CD4-positive, alpha-beta T cell treated with Interleukin-15 for 4 hours (primary cell): Measurements from ENCODE around the gene GLYATL1B.
"Not testable (repeated sequence)": the region's sequence is repeated elsewhere in the genome, so short reads cannot be mapped to it uniquely, and the experiment has no call there.

Experiments used
- DNase-seq: peaks from one replicate; pipeline ENCODE4 v3.0.0-alpha.2; 2020; ENCODE audit warnings: low spot score

The GLYATL1B gene, protein sequence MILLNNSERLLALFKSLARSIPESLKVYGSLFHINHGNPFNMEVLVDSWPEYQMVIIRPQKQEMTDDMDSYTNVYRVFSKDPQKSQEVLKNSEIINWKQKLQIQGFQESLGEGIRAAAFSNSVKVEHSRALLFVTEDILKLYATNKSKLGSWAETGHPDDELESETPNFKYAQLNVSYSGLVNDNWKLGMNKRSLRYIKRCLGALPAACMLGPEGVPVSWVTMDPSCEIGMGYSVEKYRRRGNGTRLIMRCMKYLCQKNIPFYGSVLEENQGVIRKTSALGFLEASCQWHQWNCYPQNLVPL

GRCh38 chr11:59086007-59086406, at the start of gene GLYATL1B:
Gene GLYATL1B, plus strand, starts transcription at chr11:59086307. Its CDS starts 0 bp downstream, at chr11:59086307.
- not testable (repeated sequence) for DNase-seq

DNA sequence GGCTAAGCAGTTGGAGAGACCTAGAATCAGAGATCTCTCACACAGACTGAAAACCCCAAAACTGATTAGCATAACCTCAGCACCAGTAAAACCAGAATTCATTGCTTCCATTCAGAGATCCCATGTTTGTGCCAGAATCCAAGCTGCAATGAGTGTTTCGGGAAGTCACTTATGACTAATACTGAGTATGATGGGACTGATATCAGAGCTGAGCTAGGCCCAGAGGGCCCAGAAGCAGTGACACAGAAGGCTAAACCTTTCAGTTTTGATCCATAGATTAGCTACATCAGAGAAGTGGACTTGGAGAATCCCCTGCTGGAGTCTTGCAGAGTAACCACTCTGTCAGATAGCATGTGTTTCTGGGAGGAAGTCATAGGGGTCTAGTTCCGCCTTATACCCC, 49.6 kb upstream of the GLYATL1B start:
- DNase-seq, result not testable (repeated sequence)

- DNase-seq, result not testable (repeated sequence)
These were observed 48.7 kb upstream of the GLYATL1B start for GRCh38 chr11:59037434-59037833.

- no peak for DNase-seq
These were observed 45.5 kb upstream of the GLYATL1B start for GRCh38 chr11:59040607-59041006.

- not testable (repeated sequence) for DNase-seq
These were observed 34.7 kb upstream of the GLYATL1B start for GRCh38 chr11:59051383-59051782.

GRCh38 chr11:59052355-59052754, 33.8 kb upstream of the GLYATL1B start:
- DNase-seq, result not testable (repeated sequence)

DNA sequence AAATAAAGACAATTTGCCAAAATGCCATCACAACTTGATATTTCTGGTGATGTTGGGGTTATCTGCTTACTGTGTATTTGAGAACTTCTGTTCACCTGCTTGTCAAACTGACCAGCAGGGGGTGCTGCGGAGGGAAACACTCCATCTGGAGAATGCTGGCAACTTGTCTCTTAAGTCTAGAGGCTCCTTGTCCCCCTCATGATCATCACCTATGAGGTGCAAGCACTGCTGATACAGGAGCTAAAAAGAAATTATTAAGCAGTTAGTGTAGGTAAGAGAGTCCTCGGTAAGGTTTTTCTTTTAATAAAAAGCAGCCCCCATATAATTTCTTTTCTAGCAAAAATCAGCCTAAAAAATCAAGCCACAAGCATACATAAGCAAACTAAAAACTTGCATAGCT, 32.7 kb upstream of the GLYATL1B start:
- peak; percentile 75 for DNase-seq

DNA sequence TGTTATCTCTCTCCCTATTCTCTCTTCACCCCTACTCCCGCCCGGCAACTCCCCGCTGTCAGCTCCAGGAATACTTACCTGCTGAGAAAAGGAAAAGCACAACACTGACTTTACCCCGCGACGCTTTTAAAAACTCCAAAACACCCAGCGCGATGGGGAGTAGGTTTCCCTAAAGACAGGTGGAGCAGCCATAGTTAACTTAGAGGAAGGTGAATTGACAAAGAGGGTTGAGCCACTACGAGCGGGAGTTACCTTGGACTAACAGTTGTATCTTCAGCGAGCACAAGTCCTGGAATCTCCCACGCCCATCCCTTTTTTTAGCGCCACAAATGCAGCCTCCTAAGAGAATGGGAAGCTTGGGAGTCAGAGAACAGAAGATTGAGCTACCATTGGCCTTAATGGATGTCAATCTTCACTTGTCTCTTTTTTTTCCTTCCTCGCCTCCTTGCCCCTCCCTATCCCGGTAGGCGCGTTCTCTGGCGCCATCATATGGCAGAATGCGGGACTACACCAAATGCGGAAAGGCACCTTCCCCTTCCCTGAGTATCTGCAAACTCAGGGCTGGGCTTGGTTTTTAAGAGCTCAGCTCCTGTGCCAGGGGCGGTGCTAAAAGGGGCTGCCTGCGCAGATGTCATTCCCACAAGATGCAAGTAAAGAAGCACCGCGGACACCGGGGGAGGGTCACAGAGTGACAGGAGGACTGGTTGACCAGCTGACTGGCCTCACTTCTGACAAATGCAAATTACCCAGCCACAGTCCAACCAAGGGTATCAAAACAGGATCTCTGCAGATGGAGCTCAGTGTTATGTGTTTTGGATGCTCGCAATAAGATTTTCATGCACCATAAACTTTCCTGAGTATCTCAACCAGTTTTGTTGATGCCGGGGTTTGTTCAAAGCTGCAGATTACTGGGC, 27.7 kb upstream of the GLYATL1B start:
- DNase-seq, result peak; percentile 83

DNA sequence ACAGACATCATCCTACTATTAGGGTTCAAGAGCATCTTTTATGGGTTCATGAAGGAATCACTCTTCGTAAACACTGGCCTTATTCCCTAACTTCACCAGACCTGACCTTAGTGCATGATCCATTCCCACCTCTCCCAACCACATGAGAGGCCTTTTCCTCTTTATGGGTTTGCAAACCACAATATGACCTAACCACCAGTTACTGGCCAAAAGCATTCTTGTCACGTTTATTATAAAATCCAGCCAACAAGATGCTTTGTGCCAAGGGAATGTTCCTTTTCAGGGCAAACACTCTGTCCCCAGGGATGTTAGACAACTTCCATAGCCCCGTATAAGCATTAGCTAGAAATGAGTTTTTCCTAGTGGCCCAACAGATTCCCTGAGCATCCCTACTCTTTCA, 26.0 kb upstream of the GLYATL1B start:
- DNase-seq, result not testable (repeated sequence)

DNA sequence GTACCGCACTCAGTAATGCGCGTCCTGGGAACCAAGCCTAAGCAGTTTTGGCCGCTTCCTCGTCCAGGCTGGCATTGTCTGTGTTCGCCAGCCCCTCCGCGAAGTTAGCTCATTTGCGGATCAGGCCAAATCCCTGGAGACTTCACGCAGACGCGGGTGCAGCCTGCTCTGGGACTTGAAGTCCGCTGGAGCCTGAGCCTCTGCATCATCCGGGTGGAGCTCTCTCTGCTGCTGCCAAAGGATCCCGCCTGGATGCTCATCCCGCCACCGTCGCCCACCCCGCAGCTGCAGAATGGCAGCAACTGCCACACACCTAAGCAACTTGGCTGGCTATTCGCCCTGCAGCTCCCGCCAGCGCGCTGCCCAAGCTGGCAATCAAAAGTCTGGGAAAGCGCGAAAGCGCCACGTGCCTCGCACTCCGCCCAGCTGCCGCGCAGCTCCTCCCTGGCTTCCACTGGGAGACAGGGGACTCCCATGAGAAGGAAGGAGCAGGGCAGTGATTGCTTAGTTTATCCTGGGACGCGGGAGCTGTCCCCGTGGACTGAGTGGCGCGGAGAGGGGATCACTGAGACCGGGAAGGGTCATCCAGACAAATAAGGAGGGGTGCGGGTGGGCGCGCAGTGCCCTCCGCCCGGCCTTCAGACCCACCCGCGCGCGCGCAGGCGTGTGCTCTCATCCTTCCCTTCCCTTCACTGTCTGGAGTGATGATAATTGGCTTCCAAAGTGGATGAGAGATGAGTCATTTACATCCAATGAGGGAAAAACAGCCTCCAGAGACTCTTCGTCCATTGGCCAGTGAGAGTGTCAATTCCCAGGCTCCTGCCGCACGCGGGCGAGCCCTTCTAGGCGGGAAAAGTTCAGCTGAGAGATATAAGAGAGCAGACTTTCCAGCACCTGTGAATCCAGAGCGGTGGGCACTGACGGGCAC, 23.2 kb upstream of the GLYATL1B start:
- no peak for DNase-seq

DNA sequence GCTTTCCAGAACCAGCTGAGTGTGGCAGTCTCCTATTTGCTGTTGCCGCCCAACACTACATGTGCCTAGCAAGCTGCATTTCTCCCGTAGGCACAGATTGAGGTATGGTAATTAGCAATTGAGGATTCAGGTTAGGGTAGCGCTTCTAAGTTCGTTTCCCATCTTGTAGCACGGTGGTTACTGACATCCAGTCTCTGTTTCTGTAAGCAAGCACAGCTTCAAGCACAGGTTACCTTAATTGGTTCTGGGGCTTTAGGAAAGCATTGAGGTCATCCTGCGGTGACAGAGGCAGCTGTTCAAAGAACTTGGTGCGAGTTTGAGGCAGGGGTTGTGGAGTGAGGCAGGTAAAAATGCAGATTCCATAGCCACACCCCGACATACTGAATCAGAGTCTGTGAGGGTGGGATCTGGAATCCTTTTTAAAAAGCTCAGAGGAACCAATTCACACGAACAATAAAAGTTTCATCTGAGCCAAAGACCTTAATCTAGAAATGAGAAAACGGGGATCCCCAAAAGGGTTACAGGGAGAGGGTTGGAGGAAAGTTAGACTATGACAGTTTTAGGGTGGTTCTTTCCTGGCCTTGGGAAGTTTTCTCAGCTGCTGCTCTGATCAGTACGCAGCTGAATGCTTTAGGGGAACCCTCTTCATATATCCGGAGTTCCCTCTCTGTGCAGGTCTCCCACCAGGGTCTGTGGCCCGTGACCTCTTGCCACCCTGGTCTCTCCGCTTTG, 21.9 kb upstream of the GLYATL1B start:
- DNase-seq, result not testable (repeated sequence)

DNA sequence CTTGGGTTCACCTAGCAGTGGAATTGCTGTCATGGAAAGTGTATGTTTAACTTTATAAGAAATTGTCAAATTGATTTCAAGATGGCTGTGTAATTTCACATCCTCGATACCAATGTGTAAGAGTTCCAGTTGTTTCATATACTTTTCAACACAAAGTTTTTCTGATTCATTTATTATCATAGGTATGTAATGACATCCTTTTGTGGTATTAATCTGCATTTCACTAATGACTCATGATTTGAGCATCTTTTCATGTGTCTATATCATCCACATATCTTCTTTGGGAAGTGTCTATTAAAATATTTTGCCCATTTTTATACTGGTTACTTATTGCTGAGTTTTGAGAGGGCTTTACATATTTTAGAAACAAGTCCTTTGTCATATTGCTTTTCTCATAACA, 17.0 kb upstream of the GLYATL1B start:
- DNase-seq, result no peak

GRCh38 chr11:59076876-59077571, 9.1 kb upstream of the GLYATL1B start:
- no peak for DNase-seq

GRCh38 chr11:59078435-59078834, 7.7 kb upstream of the GLYATL1B start:
- DNase-seq, result no peak

DNA sequence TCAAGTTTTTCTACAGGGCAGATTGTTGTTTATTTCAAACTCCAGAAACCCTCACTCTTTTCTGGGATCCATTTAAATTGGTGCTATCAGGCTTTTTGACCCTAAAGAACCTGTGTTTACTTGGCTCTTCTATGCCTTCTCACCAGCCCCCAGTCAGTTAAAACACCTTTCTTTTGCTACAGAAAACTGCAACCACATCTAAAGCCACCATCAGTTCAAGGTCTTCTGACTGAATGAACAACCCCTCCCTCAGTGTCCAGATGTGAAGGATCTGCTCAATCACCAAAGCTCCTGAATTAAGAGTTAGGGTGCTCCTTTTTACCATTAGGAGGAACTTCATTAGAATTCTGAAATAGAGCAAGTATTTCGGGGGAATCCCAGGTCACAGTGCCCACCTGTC, 7.0 kb upstream of the GLYATL1B start:
- no peak for DNase-seq

DNA sequence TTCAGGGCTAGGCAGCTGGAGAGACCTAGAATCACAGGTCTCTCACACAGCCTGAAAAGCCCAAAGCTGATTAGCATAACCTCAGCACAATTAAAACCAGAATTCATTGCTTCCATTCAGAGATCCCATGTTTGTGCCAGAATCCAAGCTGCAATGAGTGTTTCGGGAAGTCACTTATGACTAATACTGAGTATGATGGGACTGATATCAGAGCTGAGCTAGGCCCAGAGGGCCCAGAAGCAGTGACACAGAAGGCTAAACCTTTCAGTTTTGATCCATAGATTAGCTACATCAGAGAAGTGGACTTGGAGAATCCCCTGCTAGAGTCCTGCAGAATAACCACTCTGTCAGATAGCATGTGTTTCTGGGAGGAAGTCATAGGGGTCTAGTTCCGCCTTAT, 5.7 kb upstream of the GLYATL1B start:
- not testable (repeated sequence) for DNase-seq

- not testable (repeated sequence) for DNase-seq
These were observed 4.6 kb upstream of the GLYATL1B start for GRCh38 chr11:59081430-59082020.

DNA sequence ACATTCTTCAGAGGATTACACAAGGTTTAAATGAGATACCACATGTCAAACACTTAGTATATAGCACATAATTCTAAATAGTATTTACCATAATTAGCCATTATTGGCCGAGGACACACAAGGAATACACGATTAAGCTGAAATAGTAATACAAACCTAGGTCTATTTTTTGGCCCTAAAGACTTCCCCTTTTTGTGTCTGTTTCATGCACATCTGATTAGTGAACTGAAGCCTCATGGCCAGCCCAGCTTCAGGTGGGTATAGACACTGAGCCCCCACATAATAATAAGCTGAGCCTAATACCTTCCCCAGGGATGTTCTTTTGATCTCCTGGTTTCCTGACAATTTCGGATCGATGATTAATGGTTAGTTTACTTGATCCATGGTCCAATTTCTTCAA, 2.1 kb downstream of the GLYATL1B start:
- no peak for DNase-seq

- DNase-seq, result not testable (repeated sequence)
These were observed 7.5 kb downstream of the GLYATL1B start for GRCh38 chr11:59093576-59093975.

- DNase-seq, result not testable (repeated sequence)
These were observed 9.1 kb downstream of the GLYATL1B start for GRCh38 chr11:59095225-59095624.
